ENCODE data around the gene NPHS1. TPM values are rescaled to one million over a fixed set of nuclear protein-coding genes. Genes with fewer than 3 reads are reported as not detected.

NPHS1 gene
- total RNA-seq, 1 donor from 2014 or later: not detected

DNA sequence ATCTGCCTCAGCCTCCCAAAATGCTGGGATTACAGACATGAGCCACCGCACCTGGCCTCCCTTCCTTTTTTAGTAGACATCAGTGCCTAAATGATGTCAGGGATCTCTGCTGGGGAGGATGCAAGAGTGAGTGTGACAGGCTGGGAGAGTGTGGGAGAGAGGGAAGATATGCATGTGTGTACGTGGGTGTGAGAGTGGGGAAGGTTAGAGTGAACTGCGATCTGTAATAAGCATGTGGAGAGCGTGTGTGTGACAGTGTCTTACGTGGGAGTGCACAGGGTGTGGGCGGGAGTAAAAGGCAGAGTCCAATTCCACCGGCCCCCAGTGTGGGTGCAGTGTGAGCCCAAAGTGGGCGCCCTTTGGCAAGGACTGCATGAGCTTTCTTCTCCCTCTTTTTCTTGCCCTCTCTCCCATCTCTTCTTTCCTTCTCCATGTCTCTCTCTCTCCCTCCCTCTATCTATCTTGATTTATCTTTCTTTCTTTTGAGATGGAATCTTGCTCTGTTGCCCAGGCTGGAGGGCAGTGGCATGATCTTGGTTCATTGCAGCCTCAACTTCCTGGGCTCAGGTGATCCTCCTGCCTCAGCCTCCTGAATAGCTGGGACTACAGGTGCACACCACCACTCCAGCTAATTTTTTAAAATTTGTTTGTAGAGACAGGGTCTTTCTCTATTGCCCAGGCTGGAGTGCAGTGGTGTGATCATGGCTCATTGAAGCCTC lies 893 bp upstream of the NPHS1 start:
- intact Hi-C loops (cut with DNase I): no loop called here
- DNase-seq (ENCODE audit: low spot score in 2 of 2): no peak
- Histone ChIP-seq H3K4me1 (peaks cover 0 to 5% of the 10 kb centered on the region in 2 donors), H3K4me3 (no peak overlapping the region), H3K9me3 (no peaks in the 10 kb centered on the region), H3K36me3 (no peaks in the 10 kb centered on the region), H3K27me3 (peaks cover 5% of the 10 kb centered on the region), H3K27ac (no peak overlapping the region)
- TF ChIP-seq, protein P1, sequence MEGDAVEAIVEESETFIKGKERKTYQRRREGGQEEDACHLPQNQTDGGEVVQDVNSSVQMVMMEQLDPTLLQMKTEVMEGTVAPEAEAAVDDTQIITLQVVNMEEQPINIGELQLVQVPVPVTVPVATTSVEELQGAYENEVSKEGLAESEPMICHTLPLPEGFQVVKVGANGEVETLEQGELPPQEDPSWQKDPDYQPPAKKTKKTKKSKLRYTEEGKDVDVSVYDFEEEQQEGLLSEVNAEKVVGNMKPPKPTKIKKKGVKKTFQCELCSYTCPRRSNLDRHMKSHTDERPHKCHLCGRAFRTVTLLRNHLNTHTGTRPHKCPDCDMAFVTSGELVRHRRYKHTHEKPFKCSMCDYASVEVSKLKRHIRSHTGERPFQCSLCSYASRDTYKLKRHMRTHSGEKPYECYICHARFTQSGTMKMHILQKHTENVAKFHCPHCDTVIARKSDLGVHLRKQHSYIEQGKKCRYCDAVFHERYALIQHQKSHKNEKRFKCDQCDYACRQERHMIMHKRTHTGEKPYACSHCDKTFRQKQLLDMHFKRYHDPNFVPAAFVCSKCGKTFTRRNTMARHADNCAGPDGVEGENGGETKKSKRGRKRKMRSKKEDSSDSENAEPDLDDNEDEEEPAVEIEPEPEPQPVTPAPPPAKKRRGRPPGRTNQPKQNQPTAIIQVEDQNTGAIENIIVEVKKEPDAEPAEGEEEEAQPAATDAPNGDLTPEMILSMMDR (IDR thresholded peaks at IDR 0.05): no peak

GRCh38 chr19:35851213-35852028 lies 883 bp downstream of the NPHS1 start:
- Histone ChIP-seq H3K4me1 (peaks cover 0 to 3% of the 10 kb centered on the region in 2 donors), H3K4me3 (no peak overlapping the region), H3K27ac (no peak overlapping the region), H3K36me3 (no peaks in the 10 kb centered on the region), H3K27me3 (peaks cover 5% of the 10 kb centered on the region), H3K9me3 (no peaks in the 10 kb centered on the region)
- intact Hi-C loops (cut with DNase I): no loop called here
- no peak for DNase-seq (ENCODE audit: low spot score in 2 of 2)
- TF ChIP-seq, protein P1 (IDR thresholded peaks at IDR 0.05): no peak

GRCh38 chr19:35848919-35849505 lies 3.3 kb downstream of the NPHS1 start:
- Histone ChIP-seq H3K36me3 (no peaks in the 10 kb centered on the region), H3K9me3 (no peaks in the 10 kb centered on the region), H3K27ac (no peak overlapping the region), H3K27me3 (peaks cover 16% of the 10 kb centered on the region), H3K4me1 (peaks cover 0 to 4% of the 10 kb centered on the region in 2 donors), H3K4me3 (no peak overlapping the region)
- no peak for DNase-seq (ENCODE audit: low spot score in 2 of 2)
- intact Hi-C loops (cut with DNase I): no loop called here
- TF ChIP-seq, protein P1 (IDR thresholded peaks at IDR 0.05): no peak

- intact Hi-C loops (cut with DNase I): no loop called here
- Histone ChIP-seq H3K27ac (no peak overlapping the region), H3K4me1 (peaks cover 0 to 4% of the 10 kb centered on the region in 2 donors), H3K27me3 (peaks cover 22% of the 10 kb centered on the region), H3K4me3 (no peak overlapping the region), H3K36me3 (no peaks in the 10 kb centered on the region), H3K9me3 (no peaks in the 10 kb centered on the region)
- TF ChIP-seq, protein P1 (IDR thresholded peaks at IDR 0.05): no peak
- DNase-seq (ENCODE audit: low spot score in 2 of 2): no peak
Measured at GRCh38 chr19:35848486-35848885, 3.8 kb downstream of the NPHS1 start.

DNA sequence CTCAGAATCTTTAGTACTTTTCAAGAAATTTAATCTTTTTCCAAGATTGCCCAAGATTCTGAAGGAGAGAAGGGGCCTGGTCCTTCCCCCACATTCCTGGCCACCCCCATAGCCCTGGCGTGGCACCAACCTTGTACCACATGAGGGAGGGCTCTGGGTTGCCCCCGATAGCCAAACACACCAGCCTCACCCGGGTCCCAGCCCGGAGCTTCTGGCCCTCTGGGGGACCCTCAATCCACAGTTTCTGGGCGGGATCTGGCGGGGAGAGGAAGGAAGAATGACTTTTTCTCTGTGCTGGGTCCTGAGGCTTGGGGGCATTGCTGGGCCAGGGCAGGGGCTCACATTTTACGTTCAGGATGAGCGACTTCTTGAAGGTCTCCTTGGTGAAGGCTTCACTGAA lies 4.4 kb downstream of the NPHS1 start:
- Histone ChIP-seq H3K36me3 (no peaks in the 10 kb centered on the region), H3K4me3 (no peak overlapping the region), H3K27ac (no peak overlapping the region), H3K27me3 (peaks cover 23% of the 10 kb centered on the region), H3K9me3 (no peaks in the 10 kb centered on the region), H3K4me1 (peaks cover 0 to 4% of the 10 kb centered on the region in 2 donors)
- TF ChIP-seq, protein P1 (IDR thresholded peaks at IDR 0.05): no peak
- intact Hi-C loops (cut with DNase I): no loop called here
- no peak for DNase-seq (ENCODE audit: low spot score in 2 of 2)

Data from ascending aorta (tissue), 2 donors.